Spleen (tissue), 11 donors: Measurements from ENCODE around the gene TMEM18. TPM values are rescaled to one million over a fixed set of nuclear protein-coding genes. Genes with fewer than 3 reads are reported as not detected.

ENCODE experiments used
- DNase-seq: peaks from one replicate; pipeline ENCODE4 v3.0.0-alpha.2; 2020
- H3K27ac ChIP-seq, 8 donors: fragments of 200-600 bp; sonication (generic) in 7 of 8; 1 replicate in 4 of 8; 2 replicates in 4 of 8; pipeline versions ENCODE4 v1.5.0 to v1.8.0; 2016 to 2021; ENCODE audit warnings: inconsistent platforms in 4 of 8, mild to moderate bottlenecking in 4 of 8, moderate library complexity in 1 of 8
- H3K27me3 ChIP-seq, 7 donors: fragments of 200-600 bp; sonication (generic) in 6 of 7; replicated peaks in 1 of 7; 1 replicate in 4 of 7; 2 replicates in 3 of 7; pipeline versions ENCODE4 v1.5.0 to v1.8.0; 2016 to 2021; ENCODE audit warnings: inconsistent platforms in 3 of 7, mild to moderate bottlenecking in 1 of 7
- H3K36me3 ChIP-seq, 6 donors: fragments of 200-600 bp; sonication (generic) in 5 of 6; 1 replicate in 4 of 6; 2 replicates in 2 of 6; pipeline versions ENCODE4 v1.5.0 to v1.8.0; 2016 to 2021; ENCODE audit warnings: inconsistent platforms in 2 of 6
- H3K4me1 ChIP-seq, 6 donors: fragments of 200-600 bp; sonication (generic) in 5 of 6; 1 replicate in 3 of 6; 2 replicates in 3 of 6; pipeline versions ENCODE4 v1.5.0 to v1.8.0; 2016 to 2021; ENCODE audit warnings: inconsistent platforms in 3 of 6
- H3K4me3 ChIP-seq, 8 donors: fragments of 200-600 bp; sonication (generic) in 7 of 8; 1 replicate in 4 of 8; 2 replicates in 4 of 8; pipeline versions ENCODE4 v1.5.0 to v1.8.0; 2016 to 2021; ENCODE audit warnings: inconsistent platforms in 4 of 8, mild to moderate bottlenecking in 4 of 8, moderate library complexity in 2 of 8
- H3K9me3 ChIP-seq, 8 donors: fragments of 200-600 bp; sonication (generic) in 7 of 8; 1 replicate in 4 of 8; 2 replicates in 4 of 8; pipeline versions ENCODE4 v1.5.0 to v1.8.0; 2016 to 2021; ENCODE audit warnings: inconsistent platforms in 4 of 8
- POLR2A ChIP-seq, 3 donors: fragments of 450-650 bp; IDR thresholded peaks; one replicate each; pipeline ENCODE4 v1.5.1; 2017; ENCODE audit warnings: antibody characterized with exemption in 3 of 3, mild to moderate bottlenecking in 1 of 3
- POLR2AphosphoS5 ChIP-seq, 3 donors: sonication (generic); formaldehyde crosslinking; IDR thresholded peaks; one replicate each; pipeline ENCODE4 v1.5.1; 2017; ENCODE audit warnings: antibody characterized with exemption in 3 of 3
- WGBS, 5 donors: extraction: QIAGEN DNeasy Blood & Tissue Kit in 3 of 5; methylation state at CpG; one replicate each; pipeline versions ENCODE4 v1.1.5 to v1.1.7; 2013 to 2018; 5-methylcytosine and 5-hydroxymethylcytosine counted together
- intact Hi-C: fragments of 100-400 bp; cut with DNase I; formaldehyde crosslinking; loops from one replicate; pipeline ENCODE4 v1.15.0; 2023; ENCODE audit warnings: low total_unique reads
- polyA plus RNA-seq, 3 donors: library from polyadenylated mRNA; stranded (reverse); fragments of 200-250 nt; gene quantifications; one replicate each; pipeline ENCODE4 v1.2.1, GENCODE V29; 2013
- total RNA-seq, 7 donors: library from RNA; depleted of rRNA in 3 of 7; stranded (reverse); fragments of >200 nt in 3 of 7; fragmentation: NEBNext Ultra II Directional in 4 of 7; extraction: Animal tissue kit (Norgen Biotek cat#: 25700) in 4 of 7; gene quantifications; one replicate each; pipeline versions ENCODE4 v1.1.0 to v1.2.1, GENCODE V29; 2016 to 2021
- TF ChIP-seq, protein P1 (sequence below), 11 experiments: fragments of 200-600 bp in 7 of 11; fragments of 450-650 bp in 4 of 11; sonication (generic) in 4 of 11; IDR thresholded peaks in 8 of 11; conservative IDR thresholded peaks in 3 of 11; 1 replicate in 7 of 11; 2 replicates in 4 of 11; pipeline versions ENCODE4 v1.4.0 to v1.8.0; 2016 to 2021; ENCODE audit warnings: antibody characterized with exemption in 11 of 11, inconsistent platforms in 4 of 11, mild to moderate bottlenecking in 1 of 11
- donor health status: healthy with polysubstance abuse.
- donor health status: DM: no; HTN: no; CAD: no; lungs with moderate emphysema.
- donor health status: DM: no; HTN: no; CAD: no.
- donor health status: Bipolar disorder and iron deficiency.
- donor health status: healthy.
- donor health status: DM: no; HTN: no; CAD: no.
- donor health status: DM: yes; HTN: yes; CAD: no.

The TMEM18 gene
- total and polyA plus RNA-seq, 10 donors, result 20.0 to 29.3 (median 22.6) TPM

DNA sequence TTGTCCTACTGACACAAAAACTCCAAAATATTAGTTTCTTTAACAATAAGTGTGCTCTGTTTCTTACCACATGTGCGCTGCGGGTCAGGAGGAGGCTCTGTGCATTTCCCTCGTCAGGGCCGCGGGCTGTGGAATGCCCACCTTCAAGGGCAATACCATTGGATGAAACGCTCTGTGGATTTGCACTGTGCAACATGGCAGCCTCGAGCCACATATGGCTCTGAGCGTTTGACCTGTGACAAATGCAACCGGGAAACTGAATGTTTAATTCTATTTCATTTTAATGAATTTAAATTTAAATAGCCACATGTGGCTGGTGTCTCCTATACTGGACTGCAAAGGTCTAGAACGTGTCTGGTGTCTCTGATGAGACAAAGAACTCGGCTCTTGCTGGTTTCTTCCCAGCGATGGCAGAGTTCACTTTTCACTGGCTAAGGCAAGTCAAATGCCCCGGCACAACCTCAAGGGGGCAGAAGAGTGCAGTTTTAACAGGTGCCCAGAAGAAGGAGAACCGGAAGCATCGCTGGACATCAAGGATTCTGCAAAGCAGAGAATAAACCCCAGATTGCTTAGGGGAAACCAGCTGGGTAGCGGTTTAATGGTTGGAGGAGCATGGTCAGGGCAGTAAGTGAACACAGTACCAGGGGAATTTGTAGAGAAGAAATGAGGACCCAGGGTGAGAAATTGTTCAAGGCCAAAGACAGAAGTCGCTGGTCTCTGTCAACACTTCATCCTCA lies 37.0 kb upstream of the TMEM18 start:
- peaks cover 0 to 14% (median 7%) of the 10 kb centered on the region in 6 donors for H3K4me1 ChIP-seq
- DNase-seq, result no peak
- no peak overlapping the region for H3K27ac ChIP-seq
- WGBS, 5 donors, result 45 to 60% (median 58%) methylated on average over 17 of the region's 17 CpGs
- peaks cover 0 to 31% (median 2%) of the 10 kb centered on the region in 7 donors for H3K27me3 ChIP-seq
- intact Hi-C loops, result loop anchor here (10.0 kb wide), 1 partner anchor 831 kb away; no protein-coding TSS in a partner anchor
- TF ChIP-seq POLR2AphosphoS5 (IDR thresholded peaks at IDR 0.05) (peak in 1 of 3 donors; percentile 23), POLR2A (IDR thresholded peaks at IDR 0.05) (no peak)
- TF ChIP-seq, protein P1, sequence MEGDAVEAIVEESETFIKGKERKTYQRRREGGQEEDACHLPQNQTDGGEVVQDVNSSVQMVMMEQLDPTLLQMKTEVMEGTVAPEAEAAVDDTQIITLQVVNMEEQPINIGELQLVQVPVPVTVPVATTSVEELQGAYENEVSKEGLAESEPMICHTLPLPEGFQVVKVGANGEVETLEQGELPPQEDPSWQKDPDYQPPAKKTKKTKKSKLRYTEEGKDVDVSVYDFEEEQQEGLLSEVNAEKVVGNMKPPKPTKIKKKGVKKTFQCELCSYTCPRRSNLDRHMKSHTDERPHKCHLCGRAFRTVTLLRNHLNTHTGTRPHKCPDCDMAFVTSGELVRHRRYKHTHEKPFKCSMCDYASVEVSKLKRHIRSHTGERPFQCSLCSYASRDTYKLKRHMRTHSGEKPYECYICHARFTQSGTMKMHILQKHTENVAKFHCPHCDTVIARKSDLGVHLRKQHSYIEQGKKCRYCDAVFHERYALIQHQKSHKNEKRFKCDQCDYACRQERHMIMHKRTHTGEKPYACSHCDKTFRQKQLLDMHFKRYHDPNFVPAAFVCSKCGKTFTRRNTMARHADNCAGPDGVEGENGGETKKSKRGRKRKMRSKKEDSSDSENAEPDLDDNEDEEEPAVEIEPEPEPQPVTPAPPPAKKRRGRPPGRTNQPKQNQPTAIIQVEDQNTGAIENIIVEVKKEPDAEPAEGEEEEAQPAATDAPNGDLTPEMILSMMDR (IDR thresholded peaks at IDR 0.05 in 8 of 11, conservative IDR thresholded peaks at IDR 0.05 in 3 of 11), result peak in 10 of 11 experiments; percentile 56 to 82 (median 72)
- no peaks in the 10 kb centered on the region for H3K36me3 ChIP-seq
- H3K9me3 ChIP-seq, result no peaks in the 10 kb centered on the region
- no peak overlapping the region for H3K4me3 ChIP-seq

GRCh38 chr2:710867-711665 lies 33.9 kb upstream of the TMEM18 start:
- no peak overlapping the region for H3K27ac ChIP-seq
- TF ChIP-seq, protein P1 (IDR thresholded peaks at IDR 0.05 in 8 of 11, conservative IDR thresholded peaks at IDR 0.05 in 3 of 11), result no peak
- TF ChIP-seq POLR2AphosphoS5 (IDR thresholded peaks at IDR 0.05) (no peak), POLR2A (IDR thresholded peaks at IDR 0.05) (no peak)
- H3K27me3 ChIP-seq, result peaks cover 0 to 24% (median 2%) of the 10 kb centered on the region in 7 donors
- intact Hi-C loops, result loop anchor here (10.0 kb wide), 1 partner anchor 834 kb away; no protein-coding TSS in a partner anchor
- H3K4me1 ChIP-seq, result peaks cover 0 to 14% (median 7%) of the 10 kb centered on the region in 6 donors
- H3K36me3 ChIP-seq, result no peaks in the 10 kb centered on the region
- 74 to 90% (median 80%) methylated on average over 5 of the region's 5 CpGs for WGBS, 5 donors
- no peaks in the 10 kb centered on the region for H3K9me3 ChIP-seq
- no peak for DNase-seq
- no peak overlapping the region for H3K4me3 ChIP-seq

DNA sequence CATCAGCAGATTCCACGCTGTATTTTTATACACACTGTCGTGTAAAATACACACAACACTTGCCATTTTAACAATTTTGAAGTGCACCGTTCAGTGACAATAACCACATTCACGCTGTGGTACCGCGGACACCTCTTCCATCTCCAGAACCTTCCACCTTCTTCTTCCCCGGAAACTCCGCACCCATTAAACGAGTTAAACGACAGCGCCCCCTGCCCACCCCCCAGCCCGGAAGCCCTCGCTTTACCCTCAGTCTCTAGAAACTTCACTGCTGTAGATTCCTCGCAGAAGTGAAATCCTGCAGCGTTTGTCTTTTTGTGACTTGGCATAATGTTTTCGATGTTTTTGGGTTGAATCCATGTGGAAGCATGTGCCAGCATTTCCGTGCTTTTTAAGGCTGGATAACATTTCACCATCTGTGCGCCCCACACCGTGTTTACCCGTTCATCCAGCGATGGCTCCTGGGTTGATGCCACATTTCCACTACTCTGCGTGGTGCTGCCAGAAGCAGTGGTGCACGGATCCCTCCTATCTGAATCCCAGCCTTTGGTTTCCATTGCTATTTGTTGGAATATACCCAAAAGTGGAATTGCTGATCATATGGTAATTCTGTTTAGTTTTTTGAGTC lies 32.0 kb upstream of the TMEM18 start:
- no peak for DNase-seq
- Histone ChIP-seq H3K4me3 (no peak overlapping the region), H3K27ac (no peak overlapping the region), H3K27me3 (peaks cover 0 to 22% (median 2%) of the 10 kb centered on the region in 7 donors), H3K36me3 (no peaks in the 10 kb centered on the region), H3K9me3 (peaks cover 0 to 6% (median 0%) of the 10 kb centered on the region in 8 donors), H3K4me1 (peaks cover 0 to 6% (median 2%) of the 10 kb centered on the region in 6 donors)
- 78 to 86% (median 82%) methylated on average over 23 of the region's 23 CpGs for WGBS, 5 donors
- no peak for TF ChIP-seq POLR2AphosphoS5 (IDR thresholded peaks at IDR 0.05)
- TF ChIP-seq, protein P1 (IDR thresholded peaks at IDR 0.05 in 8 of 11, conservative IDR thresholded peaks at IDR 0.05 in 3 of 11), result no peak
- TF ChIP-seq POLR2A (IDR thresholded peaks at IDR 0.05), result no peak
- intact Hi-C loops, result no loop called here
